IMR-90 (cell line): ENCODE measurements around the gene RIOX2. TPM values are rescaled to one million over a fixed set of nuclear protein-coding genes. Genes with fewer than 3 reads are reported as not detected.

Experiments
- ATAC-seq: fragments of 200-7000 bp; cut with Tn5 transposase; 2 replicates; pipeline ENCODE4 v1.9.1; 2020; ENCODE audit warnings: low read depth, mild to moderate bottlenecking, moderate library complexity
- BruUV-seq: library from RNA; stranded (reverse); fragments of 400-500 nt; replicated peaks from 2 replicates; lab custom pipeline; 2021; lab: Mats Ljungman, UMichigan
- CTCF ChIA-PET: fragments of 300-600 bp; formaldehyde crosslinking; extraction: SDS; loops from one replicate; lab custom pipeline; 2021; ENCODE audit warnings: antibody characterized with exemption; lab: Yijun Ruan, JAX
- POLR2A ChIA-PET: fragments of 300-600 bp; sonication (Branson Sonifier 250); formaldehyde crosslinking; loops from one replicate; lab custom pipeline; 2022; ENCODE audit warnings: antibody characterized with exemption; ENCODE audit not compliant: unreplicated experiment; lab: Charles Lee
- DNase-seq: peaks from one replicate; pipeline ENCODE4 v3.0.0; 2013
- H2AFZ ChIP-seq: replicated peaks from 2 replicates; pipeline ENCODE3; 2013; ENCODE audit warnings: low read length, mild to moderate bottlenecking; ENCODE audit not compliant: poor library complexity
- H2AK5ac ChIP-seq: 2 replicates; pipeline ENCODE4 v1.6.1; 2013; ENCODE audit warnings: low read depth, low read length, inconsistent platforms
- H2AK9ac ChIP-seq: replicated peaks from 2 replicates; pipeline ENCODE3; 2013; ENCODE audit warnings: mild to moderate bottlenecking, low read depth, low read length, moderate library complexity; ENCODE audit not compliant: poor library complexity
- H2BK120ac ChIP-seq: 2 replicates; pipeline ENCODE4 v1.6.1; 2013; ENCODE audit warnings: low read depth, low read length, inconsistent platforms
- H2BK15ac ChIP-seq: 3 replicates; pipeline ENCODE4 v1.6.1; 2013; ENCODE audit warnings: low read depth, low read length, inconsistent platforms
- H2BK20ac ChIP-seq: 2 replicates; pipeline ENCODE4 v1.6.1; 2013; ENCODE audit warnings: low read depth, mild to moderate bottlenecking, inconsistent platforms, low read length, moderate library complexity
- H2BK5ac ChIP-seq: 2 replicates; pipeline ENCODE4 v1.6.1; 2013; ENCODE audit warnings: mild to moderate bottlenecking, low read depth, low read length, inconsistent platforms; ENCODE audit not compliant: poor library complexity, severe bottlenecking
- H3K14ac ChIP-seq: replicated peaks from 2 replicates; pipeline ENCODE4 v1.6.1; 2013; ENCODE audit warnings: low read depth, low read length, inconsistent platforms
- H3K18ac ChIP-seq: 2 replicates; pipeline ENCODE4 v1.6.1; 2013; ENCODE audit warnings: low read depth, low read length, control low read depth
- H3K23ac ChIP-seq: 2 replicates; pipeline ENCODE4 v1.6.1; 2013; ENCODE audit warnings: low read depth, low read length, inconsistent platforms
- H3K27ac ChIP-seq: 2 replicates; pipeline ENCODE4 v1.5.1; 2013; ENCODE audit warnings: mild to moderate bottlenecking, control low read depth, low read length; ENCODE audit not compliant: insufficient read depth
- H3K27me3 ChIP-seq: 2 replicates; pipeline ENCODE4 v1.6.1; 2013; ENCODE audit warnings: low read length; ENCODE audit not compliant: control insufficient read depth, insufficient read depth
- H3K36me3 ChIP-seq: 2 replicates; pipeline ENCODE4 v1.6.1; 2013; ENCODE audit warnings: low read length, mixed read lengths; ENCODE audit not compliant: control insufficient read depth, insufficient read depth
- H3K4ac ChIP-seq: 2 replicates; pipeline ENCODE4 v1.6.1; 2013; ENCODE audit warnings: low read depth, low read length, inconsistent platforms
- H3K4me1 ChIP-seq: 2 replicates; pipeline ENCODE4 v1.6.1; 2013; ENCODE audit warnings: low read length, mixed read lengths; ENCODE audit not compliant: control insufficient read depth, insufficient read depth
- H3K4me2 ChIP-seq: 2 replicates; pipeline ENCODE4 v1.6.1; 2013; ENCODE audit warnings: low read depth, mild to moderate bottlenecking, control low read depth, low read length, moderate library complexity
- H3K4me3 ChIP-seq: 2 replicates; pipeline ENCODE4 v1.5.1; 2013; ENCODE audit warnings: low read depth, mild to moderate bottlenecking, control low read depth, low read length, moderate library complexity; ENCODE audit not compliant: insufficient read depth
- H3K56ac ChIP-seq: 2 replicates; pipeline ENCODE4 v1.6.1; 2013; ENCODE audit warnings: low read length, inconsistent platforms; ENCODE audit not compliant: insufficient read depth; ENCODE audit errors: extremely low read depth
- H3K79me1 ChIP-seq, 2 experiments: 2 replicates each; pipeline ENCODE4 v1.6.1; 2013; ENCODE audit warnings: low read length in 2 of 2, inconsistent platforms in 1 of 2, low read depth in 1 of 2
- H3K9ac ChIP-seq: 2 replicates; pipeline ENCODE4 v1.6.1; 2013; ENCODE audit warnings: low read depth, low read length, control low read depth
- H3K9me1 ChIP-seq: 2 replicates; pipeline ENCODE4 v1.6.1; 2013; ENCODE audit warnings: low read length, inconsistent platforms; ENCODE audit not compliant: insufficient read depth
- H3K9me3 ChIP-seq: 2 replicates; pipeline ENCODE4 v1.6.1; 2013; ENCODE audit warnings: low read length; ENCODE audit not compliant: control insufficient read depth, insufficient read depth
- H4K20me1 ChIP-seq: 2 replicates; pipeline ENCODE4 v1.6.1; 2013; ENCODE audit warnings: low read length, inconsistent platforms; ENCODE audit not compliant: insufficient read depth
- H4K5ac ChIP-seq: 2 replicates; pipeline ENCODE4 v1.6.1; 2013; ENCODE audit warnings: mild to moderate bottlenecking, low read depth, low read length, control low read depth
- H4K8ac ChIP-seq, 2 experiments: 2 replicates each; pipeline ENCODE4 v1.6.1; 2013; ENCODE audit warnings: low read depth in 2 of 2, low read length in 2 of 2, control low read depth in 1 of 2, inconsistent platforms in 1 of 2
- H4K91ac ChIP-seq: 2 replicates; pipeline ENCODE4 v1.6.1; 2013; ENCODE audit warnings: low read depth, low read length, inconsistent platforms; ENCODE audit not compliant: insufficient read depth
- BHLHE40 ChIP-seq: fragments of 150-350 bp; IDR thresholded peaks from 2 replicates; pipeline ENCODE4 v1.6.1; 2016; ENCODE audit warnings: mild to moderate bottlenecking, low read depth, low read length
- CEBPB ChIP-seq: IDR thresholded peaks from 2 replicates; pipeline ENCODE4 v1.6.1; 2012; ENCODE audit warnings: low read depth, low read length, improper control_type of control experiment
- CHD1 ChIP-seq: IDR thresholded peaks from 2 replicates; pipeline ENCODE4 v1.6.1; 2012; ENCODE audit warnings: low read depth, low read length, improper control_type of control experiment
- ELK1 ChIP-seq: fragments of 150-350 bp; IDR thresholded peaks from 2 replicates; pipeline ENCODE4 v1.6.1; 2016; ENCODE audit warnings: low read depth, mild to moderate bottlenecking, low read length, moderate library complexity, borderline replicate concordance
- FOS ChIP-seq: fragments of 150-350 bp; IDR thresholded peaks from 2 replicates; pipeline ENCODE4 v1.6.1; 2016; ENCODE audit warnings: low read depth, low read length
- MAFK ChIP-seq: IDR thresholded peaks from 2 replicates; pipeline ENCODE4 v1.6.1; 2012; ENCODE audit warnings: low read depth, low read length, improper control_type of control experiment
- MAZ ChIP-seq: IDR thresholded peaks from 2 replicates; pipeline ENCODE4 v1.6.1; 2012; ENCODE audit warnings: low read depth, mild to moderate bottlenecking, low read length, improper control_type of control experiment, moderate library complexity, borderline replicate concordance
- MXI1 ChIP-seq: IDR thresholded peaks from 2 replicates; pipeline ENCODE4 v1.6.1; 2012; ENCODE audit warnings: low read depth, mild to moderate bottlenecking, low read length, moderate library complexity, borderline replicate concordance
- NFE2L2 ChIP-seq: fragments of 150-350 bp; IDR thresholded peaks from 2 replicates; pipeline ENCODE4 v1.6.1; 2016; ENCODE audit warnings: low read depth, mild to moderate bottlenecking, low read length
- POLR2A ChIP-seq: IDR thresholded peaks from 2 replicates; pipeline ENCODE4 v1.6.1; 2012; ENCODE audit warnings: mild to moderate bottlenecking, low read depth, low read length
- RAD21 ChIP-seq: IDR thresholded peaks from 2 replicates; pipeline ENCODE4 v1.6.1; 2012; ENCODE audit warnings: low read length, improper control_type of control experiment
- RCOR1 ChIP-seq: IDR thresholded peaks from 2 replicates; pipeline ENCODE4 v1.6.1; 2012; ENCODE audit warnings: mild to moderate bottlenecking, low read length, improper control_type of control experiment; ENCODE audit not compliant: insufficient replicate concordance
- RFX5 ChIP-seq: IDR thresholded peaks from 2 replicates; pipeline ENCODE4 v1.8.0; 2012; ENCODE audit warnings: low read depth, mild to moderate bottlenecking, low read length, moderate library complexity
- SMC3 ChIP-seq: fragments of 150-350 bp; IDR thresholded peaks from 2 replicates; pipeline ENCODE4 v1.6.1; 2016; ENCODE audit warnings: low read depth, mild to moderate bottlenecking, antibody characterized with exemption, low read length, moderate library complexity
- USF2 ChIP-seq: fragments of 150-350 bp; IDR thresholded peaks from 2 replicates; pipeline ENCODE4 v1.6.1; 2017; ENCODE audit warnings: mild to moderate bottlenecking, antibody characterized with exemption, low read length, low read depth
- WGBS, 2 experiments: methylation state at CpG; one replicate each; pipeline versions ENCODE4 v1.1.5 to v1.1.7; 2013; ENCODE audit warnings: missing lambda C conversion rate in 2 of 2; ENCODE audit not compliant: insufficient read length in 1 of 2; ENCODE audit errors: extremely low coverage in 2 of 2; 5-methylcytosine and 5-hydroxymethylcytosine counted together
- dilution Hi-C: fragments of 300-500 bp; cut with HindIII; formaldehyde crosslinking; loops from one replicate; pipeline ENCODE4 v1.14.3; 2018; ENCODE audit warnings: low sequenced_read_pairs; ENCODE audit not compliant: unreplicated experiment
- in situ Hi-C: fragments of 300-500 bp; cut with MboI; formaldehyde crosslinking; loops from 3 replicates; pipeline ENCODE4 v1.14.3; 2019; ENCODE audit warnings: low sequenced_read_pairs, inconsistent platforms, mixed read lengths
- intact Hi-C: fragments of 100-400 bp; cut with micrococcal nuclease; formaldehyde crosslinking; loops from 2 replicates; pipeline ENCODE4 v1.10.0; 2022
- polyA plus RNA-seq, 3 experiments: library from polyadenylated mRNA; depleted of rRNA; stranded (reverse); fragments of >200 nt; gene quantifications; 2 replicates each; pipeline ENCODE4 v1.2.3, GENCODE V29; 2012; ENCODE audit warnings: low replicate concordance in 1 of 3
- total RNA-seq: library from RNA; depleted of rRNA; stranded (reverse); fragments of >200 nt; gene quantifications from 2 replicates; pipeline ENCODE4 v1.2.3, GENCODE V29; 2012
- TF ChIP-seq, protein P1 (sequence below): conservative IDR thresholded peaks from 2 replicates; pipeline ENCODE4 v1.5.1; 2012; ENCODE audit warnings: mild to moderate bottlenecking, low read depth, low read length, improper control_type of control experiment

RIOX2 gene
- total and polyA plus RNA-seq, 2 of the 4 experiments (the other 2 are of a cell fraction) = 17.2 to 26.7 TPM

GRCh38 chr3:97972976-97973375 is 745 bp upstream of the RIOX2 start:
- intact Hi-C loops (loop anchor here (5.0 kb wide), 1 partner anchor 39 kb away; no protein-coding TSS in a partner anchor), in situ Hi-C loops (no loop called here)

More at GRCh38 chr3:97972976-97973375, 745 bp upstream of the RIOX2 start:
- BruUV-seq = no TSS peak
- Histone ChIP-seq H3K9ac (0 out of 2 replicates have a peak overlapping the region, but pooled peaks have one; percentile 42), H4K5ac (peak overlapping the region; percentile 81), H2BK120ac (no peak overlapping the region), H3K9me1 (no peaks in the 10 kb centered on the region; the same call in 1 of the 2 replicates), H3K4me3 (no peak overlapping the region), H2AFZ (peak overlapping the region; percentile 84), H3K14ac (no peak overlapping the region), H3K36me3 (no peaks in the 10 kb centered on the region), H3K4me2 (peak overlapping the region; percentile 44; the same call in 1 of the 2 replicates), H2BK15ac (no peak overlapping the region), H2AK5ac (0 out of 2 replicates have a peak overlapping the region, but pooled peaks have one; percentile 21), H4K20me1 (no peaks in the 10 kb centered on the region), H2BK5ac (no peak overlapping the region), H3K56ac (no peak overlapping the region), H2AK9ac (no peak overlapping the region), H3K23ac (no peak overlapping the region), H3K9me3 (no peaks in the 10 kb centered on the region), H3K4ac (no peak overlapping the region), H3K27me3 (peaks cover 4% of the 10 kb centered on the region), H3K4me1 (peaks cover 9% of the 10 kb centered on the region), H3K18ac (no peak overlapping the region; the same call in 1 of the 2 replicates), H4K91ac (no peak overlapping the region), H2BK20ac (no peak overlapping the region), H4K8ac (peak overlapping the region; percentile 83 to 86; a peak in 3 of 4 replicates), H3K27ac (no peak overlapping the region), H3K79me1 (peaks cover 12 to 26% of the 10 kb centered on the region in 2 experiments)
- ChIA-PET POLR2A (no interaction called here), CTCF (no interaction called here)
- DNase-seq (no peak), ATAC-seq (no peak)
- whole genome bisulfite sequencing, 2 experiments = 83% methylated on average over 2 of the region's 9 CpGs; no CpG with 5 or more reads in 1 of the 2 experiments
- dilution Hi-C loops = no loop called here
- TF ChIP-seq NFE2L2 (no peak), SMC3 (no peak), CHD1 (no peak), MXI1 (no peak), RFX5 (no peak), MAZ (no peak), POLR2A (no peak), BHLHE40 (no peak), CEBPB (no peak), MAFK (no peak), RAD21 (no peak), ELK1 (no peak), USF2 (no peak), RCOR1 (no peak), FOS (no peak)
- TF ChIP-seq, protein P1, sequence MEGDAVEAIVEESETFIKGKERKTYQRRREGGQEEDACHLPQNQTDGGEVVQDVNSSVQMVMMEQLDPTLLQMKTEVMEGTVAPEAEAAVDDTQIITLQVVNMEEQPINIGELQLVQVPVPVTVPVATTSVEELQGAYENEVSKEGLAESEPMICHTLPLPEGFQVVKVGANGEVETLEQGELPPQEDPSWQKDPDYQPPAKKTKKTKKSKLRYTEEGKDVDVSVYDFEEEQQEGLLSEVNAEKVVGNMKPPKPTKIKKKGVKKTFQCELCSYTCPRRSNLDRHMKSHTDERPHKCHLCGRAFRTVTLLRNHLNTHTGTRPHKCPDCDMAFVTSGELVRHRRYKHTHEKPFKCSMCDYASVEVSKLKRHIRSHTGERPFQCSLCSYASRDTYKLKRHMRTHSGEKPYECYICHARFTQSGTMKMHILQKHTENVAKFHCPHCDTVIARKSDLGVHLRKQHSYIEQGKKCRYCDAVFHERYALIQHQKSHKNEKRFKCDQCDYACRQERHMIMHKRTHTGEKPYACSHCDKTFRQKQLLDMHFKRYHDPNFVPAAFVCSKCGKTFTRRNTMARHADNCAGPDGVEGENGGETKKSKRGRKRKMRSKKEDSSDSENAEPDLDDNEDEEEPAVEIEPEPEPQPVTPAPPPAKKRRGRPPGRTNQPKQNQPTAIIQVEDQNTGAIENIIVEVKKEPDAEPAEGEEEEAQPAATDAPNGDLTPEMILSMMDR = no peak
